K562 (cell line): Measurements from ENCODE around the gene C4orf50. TPM values are rescaled to one million over a fixed set of nuclear protein-coding genes. Genes with fewer than 3 reads are reported as not detected.

ENCODE experiments used
- ATAC-seq: fragments of 200-7000 bp; cut with Tn5 transposase; 3 replicates; pipeline ENCODE4 v1.9.1; 2020; ENCODE audit warnings: moderate library complexity
- BruUV-seq: library from RNA; stranded (reverse); fragments of 400-500 nt; replicated peaks from 2 replicates; lab custom pipeline; 2021; lab: Mats Ljungman, UMichigan
- CTCF ChIA-PET: fragments of 300-600 bp; formaldehyde crosslinking; extraction: SDS; loops from one replicate; lab custom pipeline; 2021; ENCODE audit warnings: low intra/inter-chr PET ratio; lab: Yijun Ruan, JAX
- POLR2A ChIA-PET: fragments of 300-600, 350-650 bp; sonication (Branson Sonifier 250); formaldehyde crosslinking; extraction: SDS; loops from one replicate; lab custom pipeline; 2021; ENCODE audit warnings: antibody characterized with exemption, inconsistent platforms; lab: Yijun Ruan, JAX
- DNase-seq, 4 experiments: peaks; one replicate each; pipeline versions ENCODE4 v3.0.0 to v3.0.0-alpha.2; 2011 to 2018; ENCODE audit warnings: low spot score in 3 of 4, mixed read lengths in 3 of 4; ENCODE audit errors: extremely low read depth in 1 of 4
- FAIRE-seq: peaks from 2 replicates; lab custom pipeline; 2011; peaks lifted over from hg19 to GRCh38; lab: Jason Lieb, UNC
- H2AFZ ChIP-seq: 2 replicates; pipeline ENCODE4 v1.6.0; 2011; ENCODE audit warnings: low read depth, low read length, control low read depth, inconsistent platforms
- H3K27ac ChIP-seq: fragments of 200-600 bp; 3 replicates; pipeline ENCODE4 v1.8.0; 2011; ENCODE audit warnings: low read depth, mild to moderate bottlenecking, control low read depth, inconsistent platforms, low read length, moderate library complexity, mixed read lengths; ENCODE audit errors: extremely low read depth
- H3K27me3 ChIP-seq, 2 experiments: fragments of 300-600 bp in 1 of 2; 2 replicates in 1 of 2; 3 replicates in 1 of 2; pipeline versions ENCODE4 v1.6.0 to v1.8.0; 2011; ENCODE audit warnings: inconsistent platforms in 2 of 2, low read length in 2 of 2, mild to moderate bottlenecking in 1 of 2, mixed read lengths in 1 of 2, moderate library complexity in 1 of 2; ENCODE audit not compliant: control insufficient read depth in 2 of 2, insufficient read depth in 2 of 2
- H3K36me3 ChIP-seq: fragments of 300-600 bp; 3 replicates; pipeline ENCODE4 v1.8.0; 2011; ENCODE audit warnings: mild to moderate bottlenecking, low read length, inconsistent platforms; ENCODE audit not compliant: control insufficient read depth, insufficient read depth
- H3K4me1 ChIP-seq, 2 experiments: fragments of 200-600 bp in 1 of 2; replicated peaks in 1 of 2; 2 replicates in 1 of 2; 3 replicates in 1 of 2; pipeline versions ENCODE4 v1.5.1 to v1.8.0; 2011; ENCODE audit warnings: inconsistent platforms in 2 of 2, low read length in 2 of 2, mild to moderate bottlenecking in 1 of 2, mixed read lengths in 1 of 2, moderate library complexity in 1 of 2; ENCODE audit not compliant: control insufficient read depth in 2 of 2, insufficient read depth in 2 of 2
- H3K4me2 ChIP-seq: 2 replicates; pipeline ENCODE4 v1.6.1; 2011; ENCODE audit warnings: low read length, control low read depth, inconsistent platforms, mixed read lengths; ENCODE audit not compliant: insufficient read depth
- H3K4me3 ChIP-seq: fragments of 200-600 bp; sonication (generic), shearing (Covaris generic); 2 replicates; pipeline ENCODE4 v1.5.1; 2016; ENCODE audit warnings: control low read depth, inconsistent platforms
- H3K79me2 ChIP-seq: fragments of 200-600 bp; 3 replicates; pipeline ENCODE4 v1.8.0; 2011; ENCODE audit warnings: low read length, inconsistent platforms; ENCODE audit not compliant: control insufficient read depth, insufficient read depth
- H3K9ac ChIP-seq, 2 experiments: 2 replicates each; pipeline versions ENCODE4 v1.6.0 to v1.6.1; 2011; ENCODE audit warnings: low read depth in 2 of 2, low read length in 2 of 2, control low read depth in 1 of 2, inconsistent platforms in 1 of 2, mild to moderate bottlenecking in 1 of 2, mixed read lengths in 1 of 2; ENCODE audit not compliant: insufficient read depth in 1 of 2
- H3K9me1 ChIP-seq: one replicate; pipeline ENCODE4 v1.6.0; 2011; ENCODE audit warnings: inconsistent platforms, mild to moderate bottlenecking, low read length, moderate library complexity; ENCODE audit not compliant: control insufficient read depth, insufficient read depth
- H3K9me3 ChIP-seq: replicated peaks from 2 replicates; pipeline ENCODE4 v1.5.1; 2011; ENCODE audit warnings: low read depth, low read length, inconsistent platforms; ENCODE audit not compliant: control insufficient read depth, insufficient read depth
- H4K20me1 ChIP-seq: replicated peaks from 2 replicates; pipeline ENCODE4 v1.6.1; 2011; ENCODE audit warnings: low read length, inconsistent platforms, mixed read lengths; ENCODE audit not compliant: control insufficient read depth, insufficient read depth
- CEBPB ChIP-seq: fragments of 450-650 bp; IDR thresholded peaks from 2 replicates; pipeline ENCODE4 v1.6.1; 2016; ENCODE audit warnings: missing genetic modification characterization, missing compliant biosample characterization
- JUN ChIP-seq, 2 experiments: sonication (generic) in 1 of 2; formaldehyde crosslinking in 1 of 2; IDR thresholded peaks; 2 replicates each; pipeline versions ENCODE4 v1.6.1 to v1.8.0; 2012 to 2022; ENCODE audit warnings: borderline replicate concordance in 2 of 2, mild to moderate bottlenecking in 2 of 2, improper control_type of control experiment in 1 of 2, low read depth in 1 of 2, low read length in 1 of 2, missing genetic modification reagents in 1 of 2
- RCOR1 ChIP-seq, 2 experiments: IDR thresholded peaks; 2 replicates each; pipeline ENCODE4 v1.6.1; 2012; ENCODE audit warnings: low read depth in 2 of 2, low read length in 2 of 2, borderline replicate concordance in 1 of 2, improper control_type of control experiment in 1 of 2
- SMARCA4 ChIP-seq: fragments of 450-650 bp; IDR thresholded peaks from 2 replicates; pipeline ENCODE4 v1.6.1; 2016
- ZNF124 ChIP-seq: sonication (generic); formaldehyde crosslinking; IDR thresholded peaks from 2 replicates; pipeline ENCODE4 v1.8.1; 2022; ENCODE audit warnings: missing genetic modification reagents
- ZNF140 ChIP-seq: fragments of 250-450 bp; sonication (Bioruptor Pico); IDR thresholded peaks from 2 replicates; pipeline ENCODE4 v1.8.0; 2021; ENCODE audit warnings: moderate library complexity, mild to moderate bottlenecking, inconsistent platforms
- ZNF146 ChIP-seq: IDR thresholded peaks from one replicate; pipeline ENCODE4 v1.6.1; 2018; ENCODE audit warnings: missing compliant biosample characterization; ENCODE audit not compliant: unreplicated experiment
- WGBS: fragments of 100-300 bp; shearing (Covaris generic); methylation state at CpG from one replicate; pipeline ENCODE4 v1.1.6; 2016; ENCODE audit warnings: low coverage, mixed read lengths; ENCODE audit not compliant: insufficient coverage; ENCODE audit errors: missing lambda C conversion rate; 5-methylcytosine and 5-hydroxymethylcytosine counted together
- in situ Hi-C: fragments of 300-500 bp; cut with MboI; formaldehyde crosslinking; loops from 4 replicates; pipeline ENCODE4 v1.15.0; 2018; ENCODE audit warnings: inconsistent platforms, mixed read lengths
- intact Hi-C: fragments of 100-400 bp; cut with micrococcal nuclease; formaldehyde crosslinking; loops from 2 replicates; pipeline ENCODE4 v1.14.2; 2022
- polyA plus RNA-seq, 8 experiments: library from polyadenylated mRNA; depleted of rRNA in 4 of 8; stranded (reverse) in 5 of 8; unstranded in 3 of 8; fragments of >200 nt; fragmentation: Nextera tagmentation in 2 of 8; fragmentation: Illumina TruSeq in 1 of 8; extraction: Ambion mirVana in 2 of 8; extraction: Trizol in 1 of 8; gene quantifications; 2 replicates each; pipeline versions ENCODE4 v1.2.1 to v1.2.3, GENCODE V29; 2011 to 2014; ENCODE audit warnings: inconsistent platforms in 1 of 8, missing spikeins in 1 of 8
- total RNA-seq, 7 experiments: library from RNA; depleted of rRNA in 6 of 7; stranded (reverse); fragments of >200 nt in 6 of 7; fragmentation: Illumina TruSeq in 2 of 7; extraction: Trizol in 2 of 7; gene quantifications; 2 replicates each; pipeline versions ENCODE4 v1.2.1 to v1.2.3, GENCODE V29; 2011 to 2021; ENCODE audit warnings: low replicate concordance in 1 of 7
- TF ChIP-seq, protein P1 (sequence below): IDR thresholded peaks from 2 replicates; pipeline ENCODE4 v1.6.1; 2011; ENCODE audit not compliant: insufficient read length; ENCODE audit errors: extremely low read depth
- TF ChIP-seq, protein P2 (sequence below): fragments of 450-650 bp; IDR thresholded peaks from 2 replicates; pipeline ENCODE4 v1.6.1; 2016; ENCODE audit warnings: mild to moderate bottlenecking, moderate library complexity

The C4orf50 gene
- total and polyA plus RNA-seq, 9 of the 15 experiments (the other 6 are each of a cell fraction or from before 2014, with no cell fraction given), result not detected

DNA sequence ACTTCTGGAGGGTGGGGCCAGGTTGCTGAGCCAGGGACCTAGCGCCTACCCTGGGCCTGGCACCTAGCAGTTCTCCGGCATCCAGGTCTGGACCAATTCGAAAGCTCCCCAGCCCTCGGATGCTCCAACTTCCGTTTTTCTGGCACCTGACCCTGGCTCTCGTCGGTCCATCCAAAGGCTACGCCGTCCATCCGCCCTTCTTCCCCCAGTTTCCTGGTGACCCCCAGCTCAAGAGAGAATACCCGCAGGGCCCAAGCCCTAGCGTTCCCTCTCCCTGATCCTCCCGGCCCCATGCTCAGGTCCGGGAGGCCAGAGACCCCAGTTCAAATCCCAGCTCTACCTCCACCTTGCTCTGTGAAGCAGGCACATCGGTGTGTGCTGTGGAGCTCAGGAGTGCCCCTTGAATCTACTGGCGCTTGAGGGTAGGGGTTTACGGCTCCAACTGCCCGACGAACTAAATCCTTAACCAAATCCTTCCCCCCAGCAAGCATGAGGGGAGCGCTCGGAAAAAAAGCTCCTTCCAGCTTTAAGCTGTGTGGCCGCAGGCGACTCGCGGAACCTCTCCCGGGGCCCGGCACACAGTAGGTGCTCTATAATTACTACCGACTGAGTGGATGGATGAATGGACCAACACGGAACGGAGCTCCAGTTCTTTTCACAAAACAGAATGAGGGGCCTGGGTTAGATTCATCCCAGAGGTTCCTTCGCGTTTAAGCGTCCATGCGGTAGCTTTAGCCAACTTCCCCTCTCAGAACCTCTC is 126.5 kb downstream of the C4orf50 start:
- in situ Hi-C loops (no loop called here), intact Hi-C loops (no loop called here)
- H3K9me3 ChIP-seq, result no peaks in the 10 kb centered on the region
- no peaks in the 10 kb centered on the region for H4K20me1 ChIP-seq
- DNase-seq, result no peak
- H3K27ac ChIP-seq, result no peak overlapping the region
- no peak overlapping the region for H3K9ac ChIP-seq
- H3K36me3 ChIP-seq, result no peaks in the 10 kb centered on the region
- no peak overlapping the region for H3K4me3 ChIP-seq
- peaks cover 0 to 22% of the 10 kb centered on the region in 2 experiments; a peak in 2 of 5 replicates for H3K4me1 ChIP-seq
- WGBS, result 37% methylated on average over 29 of the region's 34 CpGs
- no peak for FAIRE-seq
- no peak overlapping the region for H2AFZ ChIP-seq
- CTCF ChIA-PET, result no interaction called here
- no peak for ATAC-seq
- no TSS peak for BruUV-seq
- H3K27me3 ChIP-seq, result peaks cover 0 to 18% of the 10 kb centered on the region in 2 experiments; a peak in 2 of 5 replicates
- POLR2A ChIA-PET, result interaction anchor here (0.6 kb wide), 1 partner anchor 481 kb away, joined by 3 read pairs; no protein-coding TSS in a partner anchor
- no peaks in the 10 kb centered on the region for H3K79me2 ChIP-seq
- no peaks in the 10 kb centered on the region for H3K9me1 ChIP-seq
- no peak overlapping the region for H3K4me2 ChIP-seq
- TF ChIP-seq JUN (IDR thresholded peaks at IDR 0.05; ENCODE audit: borderline replicate concordance, low read depth, low read length), result no peak
- TF ChIP-seq JUN (CRISPR knock-in tag; IDR thresholded peaks at IDR 0.05; ENCODE audit: borderline replicate concordance), result no peak
- no peak for TF ChIP-seq ZNF140 (CRISPR knock-in tag)
- TF ChIP-seq RCOR1 (IDR thresholded peaks at IDR 0.05; ENCODE audit: borderline replicate concordance in 1 of 2, low read depth in 2 of 2, low read length in 2 of 2), result no peak
- no peak for TF ChIP-seq ZNF146
- TF ChIP-seq SMARCA4, result no peak
- TF ChIP-seq, protein P1, sequence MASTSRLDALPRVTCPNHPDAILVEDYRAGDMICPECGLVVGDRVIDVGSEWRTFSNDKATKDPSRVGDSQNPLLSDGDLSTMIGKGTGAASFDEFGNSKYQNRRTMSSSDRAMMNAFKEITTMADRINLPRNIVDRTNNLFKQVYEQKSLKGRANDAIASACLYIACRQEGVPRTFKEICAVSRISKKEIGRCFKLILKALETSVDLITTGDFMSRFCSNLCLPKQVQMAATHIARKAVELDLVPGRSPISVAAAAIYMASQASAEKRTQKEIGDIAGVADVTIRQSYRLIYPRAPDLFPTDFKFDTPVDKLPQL, result no peak
- TF ChIP-seq ZNF124 (CRISPR knock-in tag), result no peak
- TF ChIP-seq, protein P2, sequence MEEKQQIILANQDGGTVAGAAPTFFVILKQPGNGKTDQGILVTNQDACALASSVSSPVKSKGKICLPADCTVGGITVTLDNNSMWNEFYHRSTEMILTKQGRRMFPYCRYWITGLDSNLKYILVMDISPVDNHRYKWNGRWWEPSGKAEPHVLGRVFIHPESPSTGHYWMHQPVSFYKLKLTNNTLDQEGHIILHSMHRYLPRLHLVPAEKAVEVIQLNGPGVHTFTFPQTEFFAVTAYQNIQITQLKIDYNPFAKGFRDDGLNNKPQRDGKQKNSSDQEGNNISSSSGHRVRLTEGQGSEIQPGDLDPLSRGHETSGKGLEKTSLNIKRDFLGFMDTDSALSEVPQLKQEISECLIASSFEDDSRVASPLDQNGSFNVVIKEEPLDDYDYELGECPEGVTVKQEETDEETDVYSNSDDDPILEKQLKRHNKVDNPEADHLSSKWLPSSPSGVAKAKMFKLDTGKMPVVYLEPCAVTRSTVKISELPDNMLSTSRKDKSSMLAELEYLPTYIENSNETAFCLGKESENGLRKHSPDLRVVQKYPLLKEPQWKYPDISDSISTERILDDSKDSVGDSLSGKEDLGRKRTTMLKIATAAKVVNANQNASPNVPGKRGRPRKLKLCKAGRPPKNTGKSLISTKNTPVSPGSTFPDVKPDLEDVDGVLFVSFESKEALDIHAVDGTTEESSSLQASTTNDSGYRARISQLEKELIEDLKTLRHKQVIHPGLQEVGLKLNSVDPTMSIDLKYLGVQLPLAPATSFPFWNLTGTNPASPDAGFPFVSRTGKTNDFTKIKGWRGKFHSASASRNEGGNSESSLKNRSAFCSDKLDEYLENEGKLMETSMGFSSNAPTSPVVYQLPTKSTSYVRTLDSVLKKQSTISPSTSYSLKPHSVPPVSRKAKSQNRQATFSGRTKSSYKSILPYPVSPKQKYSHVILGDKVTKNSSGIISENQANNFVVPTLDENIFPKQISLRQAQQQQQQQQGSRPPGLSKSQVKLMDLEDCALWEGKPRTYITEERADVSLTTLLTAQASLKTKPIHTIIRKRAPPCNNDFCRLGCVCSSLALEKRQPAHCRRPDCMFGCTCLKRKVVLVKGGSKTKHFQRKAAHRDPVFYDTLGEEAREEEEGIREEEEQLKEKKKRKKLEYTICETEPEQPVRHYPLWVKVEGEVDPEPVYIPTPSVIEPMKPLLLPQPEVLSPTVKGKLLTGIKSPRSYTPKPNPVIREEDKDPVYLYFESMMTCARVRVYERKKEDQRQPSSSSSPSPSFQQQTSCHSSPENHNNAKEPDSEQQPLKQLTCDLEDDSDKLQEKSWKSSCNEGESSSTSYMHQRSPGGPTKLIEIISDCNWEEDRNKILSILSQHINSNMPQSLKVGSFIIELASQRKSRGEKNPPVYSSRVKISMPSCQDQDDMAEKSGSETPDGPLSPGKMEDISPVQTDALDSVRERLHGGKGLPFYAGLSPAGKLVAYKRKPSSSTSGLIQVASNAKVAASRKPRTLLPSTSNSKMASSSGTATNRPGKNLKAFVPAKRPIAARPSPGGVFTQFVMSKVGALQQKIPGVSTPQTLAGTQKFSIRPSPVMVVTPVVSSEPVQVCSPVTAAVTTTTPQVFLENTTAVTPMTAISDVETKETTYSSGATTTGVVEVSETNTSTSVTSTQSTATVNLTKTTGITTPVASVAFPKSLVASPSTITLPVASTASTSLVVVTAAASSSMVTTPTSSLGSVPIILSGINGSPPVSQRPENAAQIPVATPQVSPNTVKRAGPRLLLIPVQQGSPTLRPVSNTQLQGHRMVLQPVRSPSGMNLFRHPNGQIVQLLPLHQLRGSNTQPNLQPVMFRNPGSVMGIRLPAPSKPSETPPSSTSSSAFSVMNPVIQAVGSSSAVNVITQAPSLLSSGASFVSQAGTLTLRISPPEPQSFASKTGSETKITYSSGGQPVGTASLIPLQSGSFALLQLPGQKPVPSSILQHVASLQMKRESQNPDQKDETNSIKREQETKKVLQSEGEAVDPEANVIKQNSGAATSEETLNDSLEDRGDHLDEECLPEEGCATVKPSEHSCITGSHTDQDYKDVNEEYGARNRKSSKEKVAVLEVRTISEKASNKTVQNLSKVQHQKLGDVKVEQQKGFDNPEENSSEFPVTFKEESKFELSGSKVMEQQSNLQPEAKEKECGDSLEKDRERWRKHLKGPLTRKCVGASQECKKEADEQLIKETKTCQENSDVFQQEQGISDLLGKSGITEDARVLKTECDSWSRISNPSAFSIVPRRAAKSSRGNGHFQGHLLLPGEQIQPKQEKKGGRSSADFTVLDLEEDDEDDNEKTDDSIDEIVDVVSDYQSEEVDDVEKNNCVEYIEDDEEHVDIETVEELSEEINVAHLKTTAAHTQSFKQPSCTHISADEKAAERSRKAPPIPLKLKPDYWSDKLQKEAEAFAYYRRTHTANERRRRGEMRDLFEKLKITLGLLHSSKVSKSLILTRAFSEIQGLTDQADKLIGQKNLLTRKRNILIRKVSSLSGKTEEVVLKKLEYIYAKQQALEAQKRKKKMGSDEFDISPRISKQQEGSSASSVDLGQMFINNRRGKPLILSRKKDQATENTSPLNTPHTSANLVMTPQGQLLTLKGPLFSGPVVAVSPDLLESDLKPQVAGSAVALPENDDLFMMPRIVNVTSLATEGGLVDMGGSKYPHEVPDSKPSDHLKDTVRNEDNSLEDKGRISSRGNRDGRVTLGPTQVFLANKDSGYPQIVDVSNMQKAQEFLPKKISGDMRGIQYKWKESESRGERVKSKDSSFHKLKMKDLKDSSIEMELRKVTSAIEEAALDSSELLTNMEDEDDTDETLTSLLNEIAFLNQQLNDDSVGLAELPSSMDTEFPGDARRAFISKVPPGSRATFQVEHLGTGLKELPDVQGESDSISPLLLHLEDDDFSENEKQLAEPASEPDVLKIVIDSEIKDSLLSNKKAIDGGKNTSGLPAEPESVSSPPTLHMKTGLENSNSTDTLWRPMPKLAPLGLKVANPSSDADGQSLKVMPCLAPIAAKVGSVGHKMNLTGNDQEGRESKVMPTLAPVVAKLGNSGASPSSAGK, result no peak
- TF ChIP-seq CEBPB (tag), result no peak
